Mucosa of descending colon (tissue), 3 donors: ENCODE results near the gene DLK2. TPM values are rescaled to one million over a fixed set of nuclear protein-coding genes. Genes with fewer than 3 reads are reported as not detected.

ENCODE experiments used
- ATAC-seq: fragments of 200-7000 bp; cut with Tn5 transposase; one replicate; pipeline ENCODE4 v1.9.1; 2020; ENCODE audit warnings: mild to moderate bottlenecking, moderate library complexity
- DNase-seq, 3 donors: peaks; one replicate each; pipeline ENCODE4 v3.0.0-alpha.2; 2020
- H3K36me3 ChIP-seq: fragments of 200-600 bp; one replicate; pipeline ENCODE4 v1.8.0; 2021; ENCODE audit warnings: low read depth, mild to moderate bottlenecking
- H3K4me1 ChIP-seq: fragments of 200-600 bp; one replicate; pipeline ENCODE4 v1.8.0; 2021; ENCODE audit warnings: low read depth, mild to moderate bottlenecking
- H3K4me3 ChIP-seq: fragments of 200-600 bp; one replicate; pipeline ENCODE4 v1.8.0; 2021; ENCODE audit warnings: mild to moderate bottlenecking
- H3K9me3 ChIP-seq: fragments of 200-600 bp; one replicate; pipeline ENCODE4 v1.8.0; 2021; ENCODE audit warnings: mild to moderate bottlenecking
- CTCF ChIP-seq: fragments of 200-600 bp; IDR thresholded peaks from one replicate; pipeline ENCODE4 v1.8.0; 2022; ENCODE audit warnings: antibody characterized with exemption, mild to moderate bottlenecking
- intact Hi-C, 2 donors: fragments of 100-400 bp; cut with DNase I in 1 of 2; cut with micrococcal nuclease in 1 of 2; formaldehyde crosslinking; loops; one replicate each; pipeline versions ENCODE4 v1.11.0 to v1.11.1; 2022; cut with DNase I, micrococcal nuclease
- total RNA-seq, 3 donors: library from RNA; stranded (reverse); fragmentation: NEBNext Ultra II Directional in 2 of 3; extraction: Animal tissue kit (Norgen Biotek cat#: 25700) in 2 of 3; gene quantifications; one replicate each; pipeline versions ENCODE4 v1.2.1 to v1.2.4, GENCODE V29; 2021 to 2023
- donor health status: DM: no; HTN: no; CAD: no; lungs with moderate emphysema.
- donor health status: DM: no; HTN: no; CAD: no.
- donor health status: DM: no; HTN: yes; CAD: no.

DLK2 gene
- total RNA-seq, 3 donors from 2014 or later: 0.47 TPM; not detected in 2

DNA sequence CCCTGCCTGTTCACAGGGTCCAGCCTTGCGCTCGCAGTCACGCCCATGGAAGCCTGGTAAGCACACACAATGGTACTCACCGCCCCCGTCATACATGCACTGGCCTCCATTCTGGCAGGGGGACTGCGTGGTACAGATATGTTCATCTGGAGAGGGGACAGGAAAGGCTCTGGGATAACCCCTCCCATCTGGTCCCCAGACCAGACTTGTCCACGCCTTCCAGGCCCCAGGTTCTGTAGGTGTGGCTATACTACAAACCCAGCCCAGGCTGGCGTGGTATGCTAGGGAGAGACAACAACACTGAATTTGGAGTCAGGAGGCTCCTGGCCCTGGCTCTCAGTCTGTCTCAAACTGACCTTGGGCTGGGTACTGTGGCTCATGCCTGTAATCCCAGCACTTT, 3.4 kb downstream of the DLK2 start:
- Histone ChIP-seq H3K4me3 (no peak overlapping the region), H3K4me1 (peaks cover 8% of the 10 kb centered on the region), H3K36me3 (no peaks in the 10 kb centered on the region), H3K9me3 (no peaks in the 10 kb centered on the region)
- ATAC-seq: no peak
- DNase-seq: no peak
- intact Hi-C loops: loop anchor here (5.0 to 10.0 kb wide), 2 partner anchors 53 to 55 kb away; no protein-coding TSS in a partner anchor
- no peak for TF ChIP-seq CTCF

GRCh38 chr6:43451348-43451747, 4.0 kb downstream of the DLK2 start:
- ATAC-seq (no peak), DNase-seq (no peak)
- intact Hi-C loops: loop anchor here (5.0 to 10.0 kb wide), 2 partner anchors 53 to 56 kb away; no protein-coding TSS in a partner anchor
- Histone ChIP-seq H3K4me3 (no peak overlapping the region), H3K4me1 (peaks cover 8% of the 10 kb centered on the region), H3K9me3 (no peaks in the 10 kb centered on the region), H3K36me3 (no peaks in the 10 kb centered on the region)
- no peak for TF ChIP-seq CTCF

DNA sequence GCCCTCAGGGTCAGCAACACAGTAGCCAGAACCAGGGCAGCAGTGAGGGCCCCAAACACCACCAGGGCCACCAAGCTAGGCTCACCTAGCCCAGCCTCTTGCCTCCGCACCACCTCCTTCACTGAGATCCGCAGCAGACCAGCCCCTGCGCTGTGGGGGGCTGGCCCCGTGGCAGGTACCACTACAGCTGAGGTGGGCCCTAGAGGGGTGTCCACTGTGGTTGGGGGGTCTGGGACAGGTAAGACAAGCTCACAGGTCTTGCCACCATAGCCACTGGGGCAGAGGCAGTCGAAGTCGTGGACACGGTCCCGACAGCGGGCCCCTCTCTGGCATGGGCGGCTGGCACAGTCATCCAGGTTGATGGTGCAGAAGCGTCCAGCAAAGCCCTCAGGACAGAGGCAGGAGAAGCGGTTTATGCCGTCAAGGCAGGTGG, 4.6 kb downstream of the DLK2 start:
- ATAC-seq (no peak), DNase-seq (no peak)
- intact Hi-C loops: loop anchor here (5.0 to 10.0 kb wide), 2 partner anchors 54 to 57 kb away; no protein-coding TSS in a partner anchor
- no peak for TF ChIP-seq CTCF
- Histone ChIP-seq H3K4me3 (no peak overlapping the region), H3K4me1 (peaks cover 5% of the 10 kb centered on the region), H3K9me3 (no peaks in the 10 kb centered on the region), H3K36me3 (no peaks in the 10 kb centered on the region)

- Histone ChIP-seq H3K4me1 (no peaks in the 10 kb centered on the region), H3K36me3 (peaks cover 3% of the 10 kb centered on the region), H3K9me3 (no peaks in the 10 kb centered on the region), H3K4me3 (no peak overlapping the region)
- intact Hi-C loops: no loop called here
- no peak for TF ChIP-seq CTCF
- ATAC-seq (no peak), DNase-seq (no peak)
Measured at GRCh38 chr6:43448916-43449315, 6.4 kb downstream of the DLK2 start.

- Histone ChIP-seq H3K4me1 (no peaks in the 10 kb centered on the region), H3K36me3 (peaks cover 3% of the 10 kb centered on the region), H3K4me3 (no peak overlapping the region), H3K9me3 (no peaks in the 10 kb centered on the region)
- no peak for TF ChIP-seq CTCF
- ATAC-seq: no peak
- intact Hi-C loops: no loop called here
- no peak for DNase-seq
Measured at GRCh38 chr6:43447604-43448003, 7.7 kb downstream of the DLK2 start.

- Histone ChIP-seq H3K36me3 (peaks cover 3% of the 10 kb centered on the region), H3K4me1 (no peaks in the 10 kb centered on the region), H3K9me3 (no peaks in the 10 kb centered on the region), H3K4me3 (no peak overlapping the region)
- no peak for ATAC-seq
- no peak for DNase-seq
- intact Hi-C loops: no loop called here
- TF ChIP-seq CTCF: no peak
Measured at GRCh38 chr6:43445576-43445975, 9.8 kb downstream of the DLK2 start.
